Transverse colon (tissue), 1 donor: ENCODE data around the gene HMCN2.

ENCODE experiments used
- EP300 ChIP-seq: sonication (generic); formaldehyde crosslinking; IDR thresholded peaks from one replicate; pipeline ENCODE4 v1.6.1; 2017; ENCODE audit warnings: antibody characterized with exemption, low read depth
- POLR2A ChIP-seq: fragments of 450-650 bp; IDR thresholded peaks from one replicate; pipeline ENCODE4 v1.6.1; 2016; ENCODE audit warnings: antibody characterized with exemption, mild to moderate bottlenecking, moderate library complexity

- TF ChIP-seq POLR2A (no peak), EP300 (no peak)
Measured at GRCh38 chr9:130470269-130470668, 204.7 kb downstream of the HMCN2 start.
